Measurements from ENCODE around the gene PTPRD.

DNA sequence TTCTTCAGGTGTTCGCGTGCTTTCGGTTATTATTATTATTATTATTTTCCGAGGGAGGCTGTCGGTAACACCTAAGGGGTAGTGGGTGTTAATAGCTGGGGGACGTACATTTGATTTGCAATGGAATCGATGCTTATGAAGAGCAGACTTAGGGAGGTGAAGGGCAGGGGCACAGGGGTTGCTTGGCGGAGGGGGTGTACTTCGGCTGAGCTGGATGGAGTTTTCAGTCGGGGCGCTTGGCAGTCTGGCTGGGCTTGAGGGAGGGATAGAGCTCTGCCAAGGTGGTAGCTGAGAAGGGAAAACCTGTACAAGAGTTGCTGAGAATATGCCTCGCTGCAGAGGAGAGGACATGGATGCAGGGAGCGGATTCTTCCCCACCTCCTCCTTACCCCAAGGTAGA, 617 bp upstream of the PTPRD start:
- TF ChIP-seq, protein P1, sequence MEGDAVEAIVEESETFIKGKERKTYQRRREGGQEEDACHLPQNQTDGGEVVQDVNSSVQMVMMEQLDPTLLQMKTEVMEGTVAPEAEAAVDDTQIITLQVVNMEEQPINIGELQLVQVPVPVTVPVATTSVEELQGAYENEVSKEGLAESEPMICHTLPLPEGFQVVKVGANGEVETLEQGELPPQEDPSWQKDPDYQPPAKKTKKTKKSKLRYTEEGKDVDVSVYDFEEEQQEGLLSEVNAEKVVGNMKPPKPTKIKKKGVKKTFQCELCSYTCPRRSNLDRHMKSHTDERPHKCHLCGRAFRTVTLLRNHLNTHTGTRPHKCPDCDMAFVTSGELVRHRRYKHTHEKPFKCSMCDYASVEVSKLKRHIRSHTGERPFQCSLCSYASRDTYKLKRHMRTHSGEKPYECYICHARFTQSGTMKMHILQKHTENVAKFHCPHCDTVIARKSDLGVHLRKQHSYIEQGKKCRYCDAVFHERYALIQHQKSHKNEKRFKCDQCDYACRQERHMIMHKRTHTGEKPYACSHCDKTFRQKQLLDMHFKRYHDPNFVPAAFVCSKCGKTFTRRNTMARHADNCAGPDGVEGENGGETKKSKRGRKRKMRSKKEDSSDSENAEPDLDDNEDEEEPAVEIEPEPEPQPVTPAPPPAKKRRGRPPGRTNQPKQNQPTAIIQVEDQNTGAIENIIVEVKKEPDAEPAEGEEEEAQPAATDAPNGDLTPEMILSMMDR (IDR thresholded peaks at IDR 0.05; ENCODE audit: low read depth, low read length, poor library complexity, severe bottlenecking), result no peak
- TF ChIP-seq EZH2phosphoT487 (IDR thresholded peaks at IDR 0.05; ENCODE audit: borderline replicate concordance, low read length), result no peak

Measured in DOHH2 (cell line).